Measurements from ENCODE around the gene CDC16.

CDC16 gene

GRCh38 chr13:114304346-114305034, 69.8 kb downstream of the CDC16 start:
- no peak for DNase-seq

GRCh38 chr13:114309086-114309485, 74.4 kb downstream of the CDC16 start:
- DNase-seq, result no peak

- no peak for DNase-seq
Measured at GRCh38 chr13:114309806-114310410, 75.2 kb downstream of the CDC16 start.

- DNase-seq, result no peak
Measured at GRCh38 chr13:114310956-114311355, 76.3 kb downstream of the CDC16 start.

GRCh38 chr13:114311387-114311786, 76.7 kb downstream of the CDC16 start:
- no peak for DNase-seq

- DNase-seq, result no peak
Measured at GRCh38 chr13:114311908-114312307, 77.2 kb downstream of the CDC16 start.

GRCh38 chr13:114313061-114313860, 78.6 kb downstream of the CDC16 start:
- no peak for DNase-seq

- DNase-seq, result peak; percentile 19 to 93
Measured at GRCh38 chr13:114314074-114314912, 79.6 kb downstream of the CDC16 start, which contains the start of gene CHAMP1. CHAMP1 (plus strand) TSS chr13:114314503; CDS start chr13:114323843, 9,340 bp downstream.

- no peak for DNase-seq
Measured at GRCh38 chr13:114315074-114315785, 80.5 kb downstream of the CDC16 start.

- no peak for DNase-seq
Measured at GRCh38 chr13:114318624-114319023, 83.9 kb downstream of the CDC16 start.

GRCh38 chr13:114319441-114319913, 84.8 kb downstream of the CDC16 start:
- DNase-seq, result no peak

- no peak for DNase-seq
Measured at GRCh38 chr13:114320065-114320464, 85.4 kb downstream of the CDC16 start.

GRCh38 chr13:114321256-114321655, 86.6 kb downstream of the CDC16 start:
- no peak for DNase-seq
